ENCODE data around the gene AGAP3.

Gene AGAP3

DNA sequence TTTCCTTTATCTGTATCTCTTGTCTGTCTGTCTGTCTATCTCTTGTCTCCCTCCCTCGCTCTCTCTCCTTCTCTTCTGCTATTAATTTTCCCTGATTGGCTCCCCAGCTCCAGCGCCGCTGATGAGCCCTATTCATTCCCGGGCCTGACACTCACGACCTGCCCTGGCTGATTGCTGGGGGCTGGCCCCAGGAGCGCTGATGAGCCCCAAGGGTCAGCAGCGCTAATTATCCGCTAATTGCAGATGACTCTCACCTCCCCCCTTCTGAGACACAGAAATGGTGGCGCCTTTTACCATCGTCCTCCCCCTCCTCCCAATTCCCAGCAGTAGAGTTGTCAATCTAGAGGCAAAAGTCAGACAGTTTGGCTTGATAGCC lies 82.5 kb downstream of the AGAP3 start:
- DNase-seq = no peak

DNA sequence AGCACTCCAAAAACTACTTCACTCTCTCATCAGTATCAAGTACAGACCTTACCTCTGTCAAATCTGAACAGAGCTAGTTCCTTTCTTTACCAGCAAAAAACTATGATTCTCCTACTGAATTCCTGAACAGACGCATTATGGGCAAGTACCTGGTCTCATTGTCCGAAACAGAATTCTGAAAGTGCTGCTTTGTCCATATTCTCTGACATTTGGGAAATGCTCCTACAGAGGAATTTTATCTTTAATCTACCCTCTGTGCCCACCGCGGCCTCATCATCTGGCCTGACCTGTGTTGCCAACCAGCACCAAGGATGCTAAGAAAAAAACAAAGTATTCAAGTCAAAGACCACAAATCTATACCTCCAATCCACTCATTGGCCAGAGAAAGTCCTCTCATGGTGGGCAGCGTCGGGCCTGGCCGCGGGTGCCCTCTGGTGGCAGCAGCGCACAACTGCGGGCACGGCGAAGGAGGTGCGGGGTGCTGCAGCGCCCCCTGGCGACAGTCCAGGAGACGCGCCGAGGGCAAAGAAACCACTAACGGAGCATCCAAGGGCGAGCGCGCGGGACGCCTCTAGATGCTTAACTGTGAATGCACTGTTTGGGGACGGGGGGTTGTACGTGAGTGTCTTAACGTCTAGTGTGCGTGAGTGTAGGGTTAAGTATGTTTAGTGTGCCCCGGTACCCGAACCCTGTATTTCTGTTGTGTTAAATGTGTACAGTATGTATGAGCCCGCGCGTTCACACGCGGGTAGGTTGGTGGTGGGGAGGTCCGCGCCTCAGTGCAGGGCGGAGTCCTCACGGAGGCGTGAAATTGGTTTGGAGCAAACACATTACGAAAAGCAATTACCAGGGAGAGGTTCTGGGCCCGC lies 86.2 kb downstream of the AGAP3 start:
- DNase-seq = peak; percentile 85

DNA sequence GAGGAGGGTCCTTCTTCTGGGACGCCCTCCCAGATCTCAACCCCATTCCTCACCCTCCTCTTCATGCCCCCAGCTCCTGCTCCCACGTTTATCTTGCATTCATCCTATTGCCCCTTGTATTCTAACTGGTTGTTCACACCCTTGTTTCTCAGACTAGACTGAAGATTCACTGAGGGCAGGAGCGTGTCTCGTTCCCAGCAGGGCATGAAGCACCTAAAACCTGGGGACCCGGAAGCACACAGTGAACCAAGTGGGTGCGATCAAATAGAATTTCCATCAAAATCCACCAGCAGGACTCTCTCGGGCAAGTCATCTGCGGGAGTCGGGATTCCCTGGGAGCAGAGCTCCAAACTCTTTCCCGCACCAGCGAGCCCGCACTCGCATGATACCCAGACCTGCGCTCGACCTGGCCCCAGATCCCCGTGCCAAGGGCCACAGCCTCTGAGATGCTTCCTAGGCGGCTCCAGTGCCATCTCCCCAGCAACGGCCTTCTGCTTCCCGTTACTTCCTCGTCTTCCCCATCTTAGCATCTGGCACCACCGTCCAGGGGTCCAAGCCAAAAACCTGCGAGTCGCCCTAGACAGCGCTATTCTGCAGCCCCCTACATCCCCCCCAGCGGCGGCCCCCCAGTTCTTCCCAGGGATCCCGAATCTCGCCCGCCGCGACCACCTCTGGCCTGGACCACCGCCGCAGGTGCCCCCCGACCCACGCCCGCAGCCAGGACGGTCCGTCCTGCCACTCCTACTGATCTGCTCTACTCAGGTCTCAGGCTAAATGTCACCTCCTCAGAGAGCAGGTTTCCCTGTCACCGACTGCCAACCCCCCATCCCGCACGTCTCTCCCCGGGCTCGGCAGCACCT lies 87.3 kb downstream of the AGAP3 start:
- DNase-seq = no peak

DNA sequence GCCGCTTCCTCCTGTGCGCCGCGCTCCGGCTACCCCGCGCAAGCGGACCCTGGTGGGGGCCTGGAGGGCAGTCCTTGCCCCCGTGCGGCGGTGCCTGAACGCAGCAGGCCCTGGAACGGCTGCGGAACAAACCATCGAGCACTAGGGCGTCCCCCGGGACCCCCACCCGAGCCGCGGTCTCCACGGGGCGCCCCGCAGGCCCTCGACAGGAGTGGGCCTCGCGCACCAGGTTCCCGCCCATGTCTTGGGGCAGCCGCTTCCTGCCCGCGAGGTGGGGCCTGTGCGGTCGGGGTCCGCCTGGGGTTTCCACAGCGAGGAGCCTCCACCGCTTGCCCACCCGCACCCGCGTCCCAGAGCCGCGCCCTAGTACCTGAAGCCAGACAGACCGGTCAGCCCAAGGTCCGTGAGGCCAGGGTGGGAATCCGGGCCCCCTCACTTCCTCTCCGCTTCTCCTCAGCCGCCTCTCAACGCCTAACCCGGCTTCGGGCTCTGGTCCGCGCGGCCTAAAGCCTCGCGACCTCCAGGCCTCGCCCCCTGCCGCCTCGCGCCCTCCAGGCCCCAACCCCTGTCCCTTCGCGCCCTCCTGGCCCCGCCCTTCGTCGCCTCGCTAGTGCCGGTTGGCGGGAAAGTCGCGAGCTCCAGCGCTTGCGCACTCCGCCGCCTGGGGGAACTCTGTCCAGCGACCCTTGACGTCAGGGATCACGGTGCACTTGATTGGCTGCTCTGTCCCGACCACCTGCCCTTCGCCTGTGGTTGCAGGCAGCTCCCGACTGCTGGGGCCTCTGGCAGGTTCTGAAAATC lies 88.2 kb downstream of the AGAP3 start:
- no peak for DNase-seq

DNA sequence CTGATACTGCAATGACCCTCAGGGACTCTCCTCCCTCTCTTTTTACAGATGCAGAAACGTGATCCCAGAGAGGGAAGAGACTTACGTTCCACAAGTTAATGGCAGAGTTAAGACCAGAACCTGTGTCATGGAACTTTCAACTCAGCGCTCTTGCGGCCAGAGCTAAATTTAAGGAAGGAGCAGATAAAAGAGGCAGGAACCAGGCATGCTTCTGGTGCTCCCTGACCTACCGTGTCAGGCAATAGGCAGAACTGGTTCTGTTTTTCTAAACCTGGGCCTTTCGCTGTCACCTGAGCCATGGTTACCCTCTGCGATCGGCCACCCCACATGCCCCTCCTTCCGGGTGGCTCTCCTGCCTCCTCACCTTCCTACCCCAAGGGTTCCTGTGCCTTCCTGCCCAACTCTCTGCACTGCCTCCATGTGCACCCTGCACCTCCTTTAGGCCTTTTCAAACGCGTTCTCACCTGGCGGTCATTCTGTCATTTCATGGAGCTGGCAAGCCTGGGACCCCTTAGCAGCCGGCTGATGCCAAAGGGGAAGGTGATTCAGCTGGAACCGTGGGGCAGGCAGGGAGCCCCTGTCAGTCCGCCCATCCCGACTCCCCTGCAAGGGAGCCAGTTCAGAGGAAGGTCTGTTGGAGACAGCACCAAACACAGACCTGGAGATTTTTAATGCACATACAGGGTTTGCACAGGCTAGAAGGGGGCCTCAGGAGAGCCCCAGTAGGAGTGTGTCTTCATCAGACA lies 88.9 kb downstream of the AGAP3 start:
- no peak for DNase-seq

DNA sequence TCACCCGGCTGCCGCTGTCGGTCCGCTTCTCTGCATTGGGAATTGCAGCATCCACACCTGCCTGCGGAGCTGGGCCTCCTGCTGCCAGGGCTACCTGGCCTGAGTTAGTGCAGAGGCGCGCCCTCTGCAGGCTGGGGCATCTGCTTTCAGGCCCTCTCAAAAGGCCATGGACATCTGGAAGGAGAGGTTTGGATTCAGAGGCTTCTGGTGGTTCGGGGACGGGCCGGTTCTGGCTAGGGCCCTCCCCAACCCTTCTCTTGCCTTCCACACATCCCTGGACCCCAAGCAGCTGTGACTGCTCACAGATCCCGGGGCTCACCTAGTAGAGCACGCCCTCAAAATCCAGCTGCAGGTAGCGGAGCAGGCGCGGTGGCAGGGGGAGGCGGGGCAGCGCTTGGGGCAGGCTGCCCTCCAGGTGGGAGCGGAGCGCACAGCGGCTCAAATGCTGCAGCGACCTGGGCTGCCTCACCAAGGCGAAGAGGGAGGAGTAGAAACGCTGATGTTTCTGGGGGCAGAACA lies 89.6 kb downstream of the AGAP3 start:
- DNase-seq = peak; percentile 47

DNA sequence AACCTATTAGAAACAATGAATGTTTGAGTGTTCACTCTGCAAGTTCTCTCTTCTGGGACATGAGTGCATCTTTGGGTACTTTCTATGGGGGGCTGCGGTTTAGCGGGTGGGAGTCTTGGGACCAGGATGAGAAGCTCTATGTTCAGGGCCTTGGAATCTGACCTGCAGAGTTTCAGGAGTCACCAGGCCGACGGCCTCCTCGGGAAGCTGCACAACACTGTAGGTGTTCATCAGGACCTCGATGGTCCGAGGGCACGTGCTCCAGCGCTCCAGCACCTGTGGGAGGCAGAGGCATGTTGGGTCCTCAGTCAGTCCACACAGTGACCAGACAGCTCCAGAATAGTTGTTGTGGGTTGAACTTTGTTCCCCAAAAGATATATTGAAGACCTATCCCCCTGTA lies 90.1 kb downstream of the AGAP3 start:
- no peak for DNase-seq

DNA sequence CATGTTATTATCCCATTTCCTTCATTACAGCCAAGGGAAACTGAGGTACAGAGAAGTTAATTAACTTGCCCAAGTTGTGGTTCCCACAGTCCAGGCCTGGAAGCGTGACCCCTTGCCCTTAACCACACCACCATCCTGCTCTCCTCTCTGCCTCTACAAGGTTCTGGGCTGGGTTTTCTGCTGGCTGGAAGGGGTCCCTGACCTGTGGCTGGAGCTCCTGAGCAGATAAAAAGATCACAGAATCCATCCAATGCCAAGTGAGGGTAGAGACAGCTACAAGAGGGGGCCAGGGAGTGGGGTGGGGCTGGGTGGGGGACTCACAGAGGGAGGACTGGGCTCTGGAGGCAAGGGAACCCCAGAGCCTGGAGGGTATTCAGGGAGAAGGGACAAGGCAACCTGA lies 91.0 kb downstream of the AGAP3 start:
- no peak for DNase-seq

DNA sequence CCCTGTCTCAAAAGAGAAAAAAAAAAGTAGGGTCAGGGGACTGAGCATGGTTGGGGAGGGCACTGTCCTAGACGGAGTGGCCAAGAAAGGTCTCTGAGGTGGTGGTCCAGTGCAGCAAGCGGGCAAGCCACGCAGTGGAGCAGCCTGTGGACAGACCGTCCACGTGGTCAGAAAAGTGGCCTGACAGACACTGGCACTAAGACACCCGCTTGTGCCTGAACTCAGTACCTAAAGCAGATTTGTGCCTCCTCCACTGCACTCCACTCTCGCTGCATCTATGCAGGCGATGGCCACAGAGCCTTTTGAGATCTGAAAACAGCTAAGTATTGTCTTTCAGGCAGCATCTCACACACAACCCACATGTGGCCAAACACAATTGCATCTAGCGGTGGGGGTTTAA lies 92.0 kb downstream of the AGAP3 start:
- no peak for DNase-seq

DNA sequence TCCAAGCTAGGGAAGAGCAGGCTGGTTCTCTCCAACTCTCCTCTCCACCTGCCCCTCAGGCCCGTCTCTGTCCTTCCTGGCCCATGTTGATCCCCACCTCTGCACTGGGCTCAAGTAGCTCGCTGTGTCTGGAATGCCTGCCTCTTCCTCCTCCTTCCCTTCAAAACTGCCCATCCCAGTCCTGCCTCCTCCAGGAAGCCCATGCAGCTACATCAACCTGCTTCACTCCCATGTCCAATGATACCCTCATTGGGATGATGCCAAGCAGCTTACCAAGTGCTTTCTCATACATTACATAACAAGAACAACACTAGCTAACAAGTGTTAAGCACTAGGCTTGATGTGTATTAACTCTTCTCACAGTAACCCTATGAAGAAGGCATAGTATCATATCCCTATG lies 92.6 kb downstream of the AGAP3 start:
- DNase-seq = no peak

DNA sequence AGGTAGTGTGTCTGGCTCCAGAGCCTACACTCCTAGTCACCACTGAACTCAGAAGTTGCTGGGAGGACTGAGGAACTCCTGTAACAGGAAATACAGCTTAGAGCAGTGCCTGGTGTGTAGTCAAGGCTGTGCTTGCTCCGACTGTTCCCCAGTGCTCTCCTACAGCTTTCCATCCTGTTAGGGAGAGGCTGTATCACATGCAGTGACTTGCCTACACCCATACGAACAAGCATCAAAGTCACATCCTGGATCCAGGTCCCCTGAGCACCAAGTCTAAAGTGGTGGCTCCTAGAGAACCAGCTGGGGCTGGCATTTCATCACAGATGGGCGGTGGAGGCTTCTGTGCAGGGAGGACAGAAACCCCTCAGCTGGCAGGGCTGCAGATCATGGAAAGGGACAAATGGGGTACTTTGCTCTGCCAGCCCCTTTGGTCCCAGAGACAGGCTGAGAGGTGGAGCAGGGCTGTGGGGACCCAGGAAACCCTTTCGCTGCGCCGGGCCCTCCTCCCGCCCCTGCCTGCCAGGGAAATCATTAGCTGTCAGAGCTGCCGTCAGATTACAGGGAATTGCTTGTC lies 93.1 kb downstream of the AGAP3 start:
- no peak for DNase-seq

DNA sequence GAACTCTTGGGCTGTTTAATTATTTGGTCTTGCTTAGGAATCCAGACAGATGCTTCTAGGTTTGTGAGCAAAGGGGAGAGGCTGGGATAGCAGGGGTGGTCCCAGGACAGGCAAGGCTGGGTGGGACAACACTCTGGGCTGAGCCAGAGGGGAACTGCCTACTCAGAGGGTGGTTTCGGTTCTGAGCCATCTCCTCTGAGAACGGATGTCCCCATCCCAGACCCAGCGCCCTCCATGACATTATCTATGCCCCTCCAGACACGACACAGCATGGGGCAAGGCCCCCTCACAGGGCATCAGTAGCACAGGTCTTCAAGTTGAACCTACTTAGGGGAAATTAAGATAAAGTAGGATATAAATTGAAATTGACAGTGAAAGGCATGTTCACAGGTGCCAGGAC lies 93.7 kb downstream of the AGAP3 start:
- DNase-seq = no peak

DNA sequence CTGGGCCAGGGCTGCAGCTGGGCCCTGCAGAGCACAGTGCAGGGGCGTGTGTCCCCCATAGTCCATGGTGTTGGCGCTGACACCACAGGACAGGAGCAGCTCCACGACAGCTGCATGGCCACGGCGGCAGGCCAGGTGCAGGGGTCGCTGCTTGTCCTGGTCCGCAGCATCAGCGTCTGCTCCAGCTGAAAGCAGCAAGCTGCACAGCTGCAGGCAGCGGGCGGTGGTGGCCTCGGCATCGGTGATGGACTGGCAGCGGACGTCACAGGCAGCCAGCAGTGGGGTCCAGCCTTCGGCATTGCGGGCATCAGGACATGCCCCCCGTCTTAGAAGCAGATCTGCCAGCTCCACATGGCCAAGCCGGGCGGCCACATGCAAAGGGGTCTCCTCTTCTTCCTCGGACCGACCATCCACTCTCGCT lies 94.7 kb downstream of the AGAP3 start:
- DNase-seq = no peak

DNA sequence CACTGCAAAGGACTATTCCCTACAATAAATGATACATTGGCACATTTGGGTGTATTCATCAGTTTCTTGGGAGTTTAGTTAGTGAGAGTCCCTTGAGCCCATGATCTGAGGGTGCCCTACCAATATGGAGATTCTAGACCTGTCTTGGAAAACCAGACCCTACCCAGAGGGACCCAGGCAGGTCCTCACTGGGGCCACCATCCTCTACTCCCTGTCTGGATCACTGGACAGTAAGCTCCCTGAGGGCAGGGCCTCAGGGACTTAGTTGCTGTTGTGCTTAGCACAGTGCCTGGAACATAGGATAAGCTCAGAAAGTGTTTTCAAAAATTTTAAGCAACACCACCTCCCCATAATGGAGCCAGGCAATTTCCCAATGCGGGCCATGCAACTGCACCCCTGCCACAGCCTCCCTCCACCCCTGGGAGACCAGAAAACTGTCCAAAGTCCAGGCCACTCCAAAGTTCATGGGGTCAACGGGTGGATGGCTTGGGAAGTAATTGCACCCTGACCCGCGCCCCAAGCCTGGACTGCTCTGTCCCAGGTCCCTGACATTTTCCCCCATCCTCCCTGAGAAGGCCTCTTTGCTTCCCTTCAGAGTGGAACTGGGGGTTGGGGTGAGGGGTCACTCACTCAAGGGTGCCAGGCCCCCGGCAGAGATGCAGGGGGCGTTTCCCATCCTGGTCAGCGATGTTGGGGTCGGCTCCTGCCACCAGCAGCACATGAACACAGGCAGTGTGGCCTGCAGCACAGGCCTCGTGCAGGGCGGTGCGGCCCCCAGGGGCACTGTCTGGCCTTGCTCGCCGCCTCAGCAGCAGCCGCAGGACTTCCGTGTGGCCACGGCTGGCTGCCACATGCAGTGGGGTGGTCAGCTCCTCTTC lies 99.7 kb downstream of the AGAP3 start:
- no peak for DNase-seq

DNA sequence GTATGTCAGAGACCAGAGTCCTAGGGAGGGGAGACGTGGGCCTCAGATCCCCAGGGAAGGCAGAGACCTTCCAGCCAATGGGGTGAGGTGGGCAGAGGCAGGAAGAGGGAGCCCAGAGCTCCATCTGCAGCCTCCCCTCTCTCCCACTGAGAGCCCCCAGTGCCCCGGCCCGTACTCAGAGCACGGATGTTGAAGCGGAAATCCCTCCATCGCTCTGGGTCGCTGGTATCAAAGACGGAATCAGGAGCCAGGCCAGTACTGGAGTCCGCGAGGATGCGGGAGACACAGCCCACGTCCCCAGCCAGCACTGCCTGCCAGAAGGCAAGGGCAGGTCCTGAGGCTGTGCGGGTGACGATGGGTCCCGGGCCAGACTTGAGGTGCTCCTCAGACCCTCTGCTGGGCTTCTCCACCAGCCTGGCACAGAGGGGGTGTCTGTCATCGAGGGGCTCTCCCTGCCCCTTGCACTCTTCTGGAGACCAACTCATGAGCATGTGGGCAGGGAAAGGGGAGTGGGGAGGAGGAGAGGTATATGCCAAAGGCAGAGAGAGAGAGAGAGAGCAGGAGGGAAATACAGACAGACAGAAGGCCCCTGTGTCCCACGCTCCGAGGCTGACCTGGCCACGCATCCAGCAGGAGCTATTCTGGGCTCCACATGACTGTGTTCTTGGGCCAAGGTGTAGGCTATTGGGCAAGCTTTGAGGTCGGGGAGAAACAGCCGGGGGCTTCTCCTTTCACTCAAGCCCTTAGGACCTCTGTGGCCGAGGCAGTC lies 100.5 kb downstream of the AGAP3 start, which contains the start of gene ASB10:
Gene ASB10, minus strand, starts transcription at position 611 of the 769 bp plus-strand sequence. Its CDS starts 120 bp downstream, at position 491.
- no peak for DNase-seq

DNA sequence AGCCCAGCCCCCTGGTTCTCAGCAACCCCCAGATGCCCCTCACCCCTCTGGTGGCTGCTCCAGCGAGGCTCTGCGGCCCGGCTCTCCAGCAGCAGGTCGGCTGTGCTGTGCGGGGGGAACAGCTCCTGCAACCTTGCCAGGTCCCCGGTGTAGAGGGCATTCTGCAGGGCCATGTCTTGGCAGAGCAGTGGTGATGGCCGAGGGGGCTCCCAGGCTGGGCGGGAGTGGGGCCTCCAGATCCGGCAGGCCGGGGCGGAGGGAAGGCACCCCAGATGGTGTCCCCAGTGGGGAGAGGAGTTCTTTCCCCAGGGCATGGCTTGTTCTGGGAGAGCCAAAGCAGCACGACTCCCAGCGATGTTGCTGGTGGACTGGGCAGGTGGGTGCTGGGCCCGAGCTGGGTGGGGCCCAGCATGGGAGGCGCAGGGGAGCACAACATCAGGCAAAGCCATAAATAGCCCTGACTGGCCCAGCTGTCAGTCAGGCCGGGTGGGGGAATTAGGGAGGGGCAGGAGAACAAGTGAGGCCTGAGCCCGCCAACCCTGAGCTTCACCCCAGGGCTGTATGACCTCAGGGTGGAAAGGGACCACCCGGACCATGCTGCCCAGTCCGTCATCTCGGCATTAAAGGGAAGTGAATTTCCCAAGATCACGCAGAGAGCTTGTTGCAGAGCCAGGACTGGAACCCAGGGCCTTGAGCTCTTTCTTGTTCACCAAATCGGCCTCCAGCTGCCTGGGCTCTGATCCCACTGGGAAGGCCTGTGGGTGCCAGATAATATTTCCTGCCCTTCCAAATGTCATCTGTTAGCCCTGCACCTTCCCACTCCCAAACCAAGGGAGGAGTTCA lies 101.4 kb downstream of the AGAP3 start:
- DNase-seq = no peak

DNA sequence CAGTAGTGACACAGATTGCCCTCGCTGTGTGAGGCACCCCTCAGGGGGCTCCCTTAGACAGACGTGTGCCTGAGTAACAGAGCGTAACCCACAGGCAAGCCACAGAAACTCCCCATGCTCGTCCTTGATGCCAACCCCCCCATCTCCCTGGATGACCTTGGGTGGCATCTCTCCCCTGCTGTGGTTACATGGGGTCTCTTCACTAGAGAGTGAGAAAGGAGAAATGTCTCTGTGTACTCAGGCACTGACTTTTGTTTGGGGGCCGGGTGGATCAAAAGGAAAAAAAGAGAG lies 101.9 kb downstream of the AGAP3 start:
- no peak for DNase-seq

DNA sequence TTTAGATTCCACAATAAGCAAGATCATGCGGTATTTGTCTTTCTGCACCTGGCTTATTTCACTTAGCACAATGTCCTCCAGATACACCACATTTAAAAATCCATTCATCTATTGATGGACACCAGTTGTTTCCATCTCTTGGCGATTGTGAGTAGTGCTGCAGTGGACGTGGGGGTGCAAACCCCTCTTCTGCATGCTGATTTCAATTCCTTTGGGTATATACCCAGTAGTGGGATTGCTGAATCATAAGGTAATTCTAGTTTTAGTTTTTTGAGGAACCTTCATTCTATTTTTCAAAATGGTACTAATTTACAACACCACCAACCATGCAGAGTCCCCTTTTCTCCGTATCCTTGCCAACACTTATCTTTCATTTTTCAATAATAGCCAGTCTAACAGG lies 102.8 kb downstream of the AGAP3 start:
- DNase-seq = no peak

DNA sequence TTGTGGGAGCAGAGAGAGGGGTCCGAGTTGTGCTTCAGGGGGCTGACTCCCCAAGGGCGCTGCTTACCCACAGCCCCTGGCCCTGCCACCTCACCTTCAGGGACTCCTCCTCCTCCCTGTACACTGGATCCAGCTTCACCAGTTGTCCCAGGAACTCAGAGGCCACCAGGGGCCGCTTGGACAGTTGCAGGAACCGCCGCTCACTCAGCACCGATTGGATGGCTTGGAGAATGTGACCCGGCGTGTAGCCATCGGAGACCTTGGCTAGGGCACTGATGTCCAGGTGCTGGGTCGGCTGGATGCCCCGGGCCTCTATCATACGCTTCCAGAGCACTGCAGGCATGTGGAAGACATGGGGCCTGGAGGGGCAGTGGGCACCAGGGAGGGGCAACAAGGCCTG lies 105.3 kb downstream of the AGAP3 start:
- DNase-seq = no peak
